Kidney epithelial cell (primary cell): Measurements from ENCODE around the gene HDDC2. TPM values are rescaled to one million over a fixed set of nuclear protein-coding genes. Genes with fewer than 3 reads are reported as not detected.

ENCODE experiments used
- DNase-seq: peaks from one replicate; pipeline ENCODE4 v3.0.0-alpha.2; 2010; ENCODE audit warnings: low read depth
- H3K27me3 ChIP-seq: 2 replicates; pipeline ENCODE4 v1.6.0; 2011; ENCODE audit warnings: low read length; ENCODE audit not compliant: control insufficient read depth, insufficient read depth
- H3K36me3 ChIP-seq: 2 replicates; pipeline ENCODE4 v1.5.1; 2011; ENCODE audit warnings: low read length; ENCODE audit not compliant: control insufficient read depth, insufficient read depth
- H3K4me3 ChIP-seq: 2 replicates; pipeline ENCODE4 v1.5.1; 2011; ENCODE audit warnings: low read depth, mild to moderate bottlenecking, control low read depth, low read length
- CTCF ChIP-seq: IDR thresholded peaks from 2 replicates; pipeline ENCODE4 v1.5.1; 2011; ENCODE audit warnings: mild to moderate bottlenecking, moderate library complexity, low read length, control low read depth, inconsistent platforms; ENCODE audit not compliant: insufficient read depth, poor library complexity, severe bottlenecking
- total RNA-seq: library from RNA; depleted of rRNA; stranded (reverse); fragments of >200 nt; gene quantifications from 2 replicates; pipeline ENCODE4 v1.2.3, GENCODE V29; 2015

Gene HDDC2
- total RNA-seq, 1 donor from 2014 or later: 76.3 TPM

GRCh38 chr6:125264476-125264875 lies 37.3 kb downstream of the HDDC2 start:
- Histone ChIP-seq H3K4me3 (no peak overlapping the region), H3K27me3 (no peaks in the 10 kb centered on the region), H3K36me3 (no peaks in the 10 kb centered on the region)
- DNase-seq: no peak
- TF ChIP-seq CTCF: no peak

GRCh38 chr6:125262016-125263013 lies 39.5 kb downstream of the HDDC2 start:
- H3K27me3 ChIP-seq: no peaks in the 10 kb centered on the region
- no peaks in the 10 kb centered on the region for H3K36me3 ChIP-seq
- no peak overlapping the region for H3K4me3 ChIP-seq
- no peak for TF ChIP-seq CTCF
- no peak for DNase-seq

GRCh38 chr6:125259354-125259736 lies 42.4 kb downstream of the HDDC2 start:
- TF ChIP-seq CTCF: no peak
- H3K36me3 ChIP-seq: no peaks in the 10 kb centered on the region
- no peak for DNase-seq
- H3K27me3 ChIP-seq: no peaks in the 10 kb centered on the region
- H3K4me3 ChIP-seq: no peak overlapping the region

GRCh38 chr6:125258651-125259353 lies 43.0 kb downstream of the HDDC2 start:
- no peak for TF ChIP-seq CTCF
- H3K4me3 ChIP-seq: no peak overlapping the region
- no peak for DNase-seq

GRCh38 chr6:125257351-125257750 lies 44.4 kb downstream of the HDDC2 start:
- Histone ChIP-seq H3K4me3 (no peak overlapping the region), H3K36me3 (no peaks in the 10 kb centered on the region), H3K27me3 (no peaks in the 10 kb centered on the region)
- DNase-seq: no peak
- TF ChIP-seq CTCF: no peak

More at GRCh38 chr6:125258651-125259353, 43.0 kb downstream of the HDDC2 start:
- H3K27me3 ChIP-seq: no peaks in the 10 kb centered on the region
- no peaks in the 10 kb centered on the region for H3K36me3 ChIP-seq
